Measurements from ENCODE around the gene MMP17.

The MMP17 gene

DNA sequence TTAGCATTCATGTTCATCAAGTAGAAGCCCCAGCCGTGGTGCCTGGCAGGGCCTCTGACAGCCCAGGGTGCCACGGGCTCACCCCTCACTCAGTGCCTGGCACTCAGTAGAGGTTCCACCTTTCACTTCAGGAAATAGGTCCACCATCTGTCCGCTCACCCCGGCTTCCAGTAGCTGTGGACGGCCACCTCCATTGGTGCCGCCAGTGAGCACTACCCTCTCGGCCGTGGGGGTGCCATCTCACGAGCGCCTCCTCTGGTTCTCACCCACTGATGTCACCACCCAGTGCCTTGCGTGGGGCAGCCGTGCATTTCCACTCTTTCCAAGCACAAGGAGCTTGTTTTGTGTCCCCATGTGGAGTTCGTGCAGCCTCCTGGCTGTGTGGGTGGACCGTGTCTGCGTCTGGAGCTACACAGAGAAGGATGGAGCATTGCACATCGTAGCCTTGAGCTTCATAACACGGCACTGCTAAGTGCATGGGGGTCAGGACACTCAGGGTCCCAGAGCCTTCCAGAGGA, 41.0 kb upstream of the MMP17 start:
- peaks cover 0 to 20% (median 16%) of the 10 kb centered on the region in 11 experiments; a peak in 19 of 22 replicates for H3K9me3 ChIP-seq (replicated peaks in 1 of 11)
- H3K4me2 ChIP-seq: peak overlapping the region in 8 of 11 experiments; percentile 77 to 93 (median 88); a peak in 9 of 22 replicates

DNA sequence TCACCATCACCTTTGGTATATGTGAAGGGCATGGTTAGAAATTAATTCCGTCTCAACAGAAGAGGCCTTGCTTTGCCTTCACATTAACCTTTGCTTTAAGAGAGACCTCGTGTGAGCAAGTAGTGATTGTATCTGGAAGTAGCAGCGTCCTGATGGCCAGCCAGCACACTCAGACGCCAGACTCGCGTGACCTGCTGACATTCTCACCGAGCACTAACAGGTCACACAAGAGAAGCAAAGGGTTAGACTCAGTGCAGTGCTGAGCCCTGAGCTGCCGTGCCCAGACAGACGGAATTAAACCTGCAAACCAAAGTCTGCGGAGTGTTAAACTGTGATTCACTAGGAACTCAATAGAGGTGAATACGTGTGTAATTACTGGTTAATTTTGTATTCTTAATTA, 40.1 kb upstream of the MMP17 start:
- Histone ChIP-seq H3K27ac (no peak overlapping the region), H3K4me3 (no peak overlapping the region), H3K4me2 (no peak overlapping the region), H3K27me3 (no peaks in the 10 kb centered on the region), H3K9me3 (replicated peaks in 1 of 11) (peaks cover 0 to 20% (median 16%) of the 10 kb centered on the region in 11 experiments; a peak in 19 of 22 replicates), H3K4me1 (peaks cover 15 to 41% (median 40%) of the 10 kb centered on the region in 10 experiments), H3K36me3 (peaks cover 70 to 86% (median 83%) of the 10 kb centered on the region in 11 experiments), H3K9ac (no peak overlapping the region), H4K20me1 (peaks cover 0 to 29% (median 5%) of the 10 kb centered on the region in 11 experiments; a peak in 10 of 22 replicates)
- TF ChIP-seq Cebpa-rat (IDR thresholded peaks at IDR 0.05): no peak

More for the DNA sequence above, 41.0 kb upstream of the MMP17 start:
- H3K4me3 ChIP-seq: no peak overlapping the region
- H3K9ac ChIP-seq: peak overlapping the region in 1 of 11 experiments; percentile 4; a peak in 1 of 22 replicates
- TF ChIP-seq Cebpa-rat (IDR thresholded peaks at IDR 0.05): no peak
- H3K27me3 ChIP-seq: no peaks in the 10 kb centered on the region
- peaks cover 0 to 25% (median 3%) of the 10 kb centered on the region in 11 experiments; a peak in 9 of 22 replicates for H4K20me1 ChIP-seq
- peaks cover 24 to 50% (median 48%) of the 10 kb centered on the region in 10 experiments for H3K4me1 ChIP-seq
- H3K36me3 ChIP-seq: peaks cover 64 to 82% (median 80%) of the 10 kb centered on the region in 11 experiments
- H3K27ac ChIP-seq: peak overlapping the region in 5 of 11 experiments; percentile 6 to 85 (median 24); a peak in 6 of 22 replicates

DNA sequence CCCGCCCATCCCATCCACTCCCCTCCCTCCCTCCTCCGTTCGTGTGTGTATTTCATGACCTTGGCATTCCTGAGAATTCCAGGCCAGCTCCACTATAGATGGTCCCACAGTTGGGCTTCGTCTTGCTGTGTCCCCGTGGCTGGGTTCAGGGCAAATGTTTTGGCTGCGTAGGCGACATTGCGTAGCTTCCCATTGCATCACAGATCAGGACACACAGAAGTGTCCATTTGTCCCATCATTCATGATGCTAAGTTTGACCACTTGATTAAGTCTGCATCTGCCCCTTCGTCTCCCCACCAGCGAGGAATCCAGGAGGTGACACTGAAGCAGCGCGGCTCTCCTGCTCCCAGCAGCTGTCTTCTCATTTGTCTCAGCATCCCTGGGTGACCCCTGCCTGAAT, 38.6 kb upstream of the MMP17 start:
- Histone ChIP-seq H3K27ac (no peak overlapping the region), H3K4me2 (no peak overlapping the region), H3K4me3 (no peak overlapping the region), H3K9me3 (replicated peaks in 1 of 11) (peaks cover 0 to 20% (median 16%) of the 10 kb centered on the region in 11 experiments; a peak in 19 of 22 replicates), H3K27me3 (no peaks in the 10 kb centered on the region), H3K9ac (no peak overlapping the region), H3K36me3 (peaks cover 78 to 100% (median 96%) of the 10 kb centered on the region in 11 experiments), H3K4me1 (peaks cover 0 to 42% (median 34%) of the 10 kb centered on the region in 10 experiments; a peak in 18 of 20 replicates), H4K20me1 (peaks cover 0 to 32% (median 6%) of the 10 kb centered on the region in 11 experiments; a peak in 10 of 22 replicates)
- TF ChIP-seq Cebpa-rat (IDR thresholded peaks at IDR 0.05): no peak

DNA sequence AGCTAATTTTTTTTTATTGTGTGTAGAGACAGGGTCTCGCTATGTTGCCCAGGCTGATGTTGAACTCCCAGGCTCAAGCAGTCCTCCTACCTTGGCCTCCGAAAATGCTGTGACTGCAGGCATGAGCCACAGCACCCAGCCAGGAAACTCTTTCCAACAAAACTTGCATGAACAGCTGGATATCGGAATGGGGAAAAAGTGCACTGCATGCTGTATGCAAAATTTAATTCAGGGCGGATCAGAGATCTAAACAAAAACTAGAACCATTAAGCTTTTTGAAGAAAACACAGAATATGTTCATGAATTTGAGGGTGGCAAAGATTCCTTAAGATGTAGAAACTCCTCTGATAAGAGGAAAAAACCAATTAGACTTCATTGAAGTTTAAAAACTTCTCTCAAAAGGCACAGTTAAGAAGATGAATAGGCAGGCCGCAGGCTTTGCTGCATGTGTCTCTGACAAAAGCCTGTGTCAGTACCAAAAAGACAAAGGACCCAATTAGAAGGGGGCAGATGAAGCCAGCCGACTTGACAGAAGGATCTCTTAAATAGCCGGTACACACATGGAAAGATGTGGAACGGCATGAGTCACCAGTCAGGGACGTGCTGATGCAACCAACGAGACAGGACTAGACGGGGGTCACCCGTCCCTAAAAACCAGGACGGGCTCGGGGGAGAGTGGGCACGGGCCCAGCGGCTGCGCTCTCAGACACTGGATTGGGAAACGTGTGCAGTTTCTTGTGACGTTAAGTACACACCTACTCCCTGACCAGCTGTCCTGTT, 34.8 kb upstream of the MMP17 start:
- Histone ChIP-seq H3K27me3 (no peaks in the 10 kb centered on the region), H3K9ac (peak overlapping the region in 1 of 11 experiments; percentile 18; a peak in 1 of 22 replicates), H3K4me1 (peaks cover 8 to 54% (median 47%) of the 10 kb centered on the region in 10 experiments), H3K36me3 (peaks cover 61 to 94% (median 82%) of the 10 kb centered on the region in 11 experiments), H3K27ac (peak overlapping the region in 2 of 11 experiments; percentile 3 to 62; a peak in 1 of 22 replicates), H3K4me2 (peak overlapping the region in 1 of 11 experiments; percentile 0; a peak in 2 of 22 replicates), H4K20me1 (peaks cover 0 to 59% (median 16%) of the 10 kb centered on the region in 11 experiments; a peak in 14 of 22 replicates), H3K4me3 (no peak overlapping the region), H3K9me3 (replicated peaks in 1 of 11) (peaks cover 0 to 20% (median 16%) of the 10 kb centered on the region in 11 experiments; a peak in 19 of 22 replicates)
- no peak for TF ChIP-seq Cebpa-rat (IDR thresholded peaks at IDR 0.05)

DNA sequence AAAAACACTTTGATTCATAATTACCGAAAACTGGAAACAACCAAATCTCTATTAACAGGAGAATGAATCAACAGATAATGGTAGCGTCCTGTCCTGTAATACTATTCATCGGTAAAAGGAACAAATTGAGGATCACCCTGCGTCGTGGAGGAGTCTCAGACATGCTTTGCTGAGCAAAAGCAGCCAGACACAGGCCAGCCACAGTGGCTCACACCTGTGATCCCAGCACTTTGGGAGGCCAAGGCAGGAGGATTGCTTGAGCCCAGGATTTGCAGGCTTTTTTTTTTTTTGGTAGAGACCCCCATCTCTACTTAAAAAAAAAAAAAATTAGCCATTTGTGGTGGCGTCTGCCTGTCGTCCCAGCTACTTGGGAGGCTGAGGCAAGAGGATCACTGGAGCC, 34.1 kb upstream of the MMP17 start:
- H4K20me1 ChIP-seq: peaks cover 0 to 65% (median 21%) of the 10 kb centered on the region in 11 experiments; a peak in 14 of 22 replicates
- peak overlapping the region in 6 of 11 experiments; percentile 0 to 84 (median 68); a peak in 5 of 22 replicates for H3K4me2 ChIP-seq
- peaks cover 10 to 60% (median 53%) of the 10 kb centered on the region in 10 experiments for H3K4me1 ChIP-seq
- no peak for TF ChIP-seq Cebpa-rat (IDR thresholded peaks at IDR 0.05)
- no peak overlapping the region for H3K4me3 ChIP-seq
- peak overlapping the region in 1 of 11 experiments; percentile 62; a peak in 2 of 22 replicates for H3K27ac ChIP-seq
- peak overlapping the region in 1 of 11 experiments; percentile 18; a peak in 1 of 22 replicates for H3K9ac ChIP-seq
- H3K27me3 ChIP-seq: no peaks in the 10 kb centered on the region
- peaks cover 0 to 18% (median 16%) of the 10 kb centered on the region in 11 experiments; a peak in 19 of 22 replicates for H3K9me3 ChIP-seq (replicated peaks in 1 of 11)
- H3K36me3 ChIP-seq: peaks cover 58 to 94% (median 81%) of the 10 kb centered on the region in 11 experiments

DNA sequence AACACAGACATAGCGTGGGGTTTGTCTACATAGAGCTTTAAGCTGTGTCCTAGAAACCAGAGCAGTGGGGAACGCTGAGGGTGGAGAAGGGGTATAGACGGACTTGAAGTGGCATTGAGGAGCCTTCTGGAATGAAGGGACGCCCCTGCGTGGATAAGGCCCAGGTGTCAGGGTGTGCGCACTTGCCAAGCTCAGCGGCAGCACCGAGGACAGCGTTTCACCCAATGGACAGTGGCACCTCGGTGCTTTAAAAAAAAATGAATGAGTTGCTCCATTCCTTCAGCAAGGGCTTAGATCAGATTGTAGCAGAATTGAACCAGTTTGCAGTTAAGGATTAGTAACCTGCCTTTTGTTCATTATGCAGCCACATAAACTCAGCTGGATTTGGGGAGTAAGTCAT, 33.6 kb upstream of the MMP17 start:
- Histone ChIP-seq H3K4me2 (peak overlapping the region in 10 of 11 experiments; percentile 7 to 84 (median 73); a peak in 15 of 22 replicates), H3K9ac (0 out of 22 replicates have a peak overlapping the region, but pooled peaks of 1 of the 11 experiments have one; percentile 34), H3K9me3 (replicated peaks in 1 of 11) (peaks cover 0 to 18% (median 15%) of the 10 kb centered on the region in 11 experiments; a peak in 19 of 22 replicates), H4K20me1 (peaks cover 0 to 70% (median 26%) of the 10 kb centered on the region in 11 experiments; a peak in 14 of 22 replicates), H3K36me3 (peaks cover 59 to 94% (median 81%) of the 10 kb centered on the region in 11 experiments), H3K27ac (peak overlapping the region in 4 of 11 experiments; percentile 22 to 62 (median 38); a peak in 4 of 22 replicates), H3K4me3 (no peak overlapping the region), H3K4me1 (peaks cover 15 to 65% (median 58%) of the 10 kb centered on the region in 10 experiments), H3K27me3 (no peaks in the 10 kb centered on the region)
- TF ChIP-seq Cebpa-rat (IDR thresholded peaks at IDR 0.05): no peak

DNA sequence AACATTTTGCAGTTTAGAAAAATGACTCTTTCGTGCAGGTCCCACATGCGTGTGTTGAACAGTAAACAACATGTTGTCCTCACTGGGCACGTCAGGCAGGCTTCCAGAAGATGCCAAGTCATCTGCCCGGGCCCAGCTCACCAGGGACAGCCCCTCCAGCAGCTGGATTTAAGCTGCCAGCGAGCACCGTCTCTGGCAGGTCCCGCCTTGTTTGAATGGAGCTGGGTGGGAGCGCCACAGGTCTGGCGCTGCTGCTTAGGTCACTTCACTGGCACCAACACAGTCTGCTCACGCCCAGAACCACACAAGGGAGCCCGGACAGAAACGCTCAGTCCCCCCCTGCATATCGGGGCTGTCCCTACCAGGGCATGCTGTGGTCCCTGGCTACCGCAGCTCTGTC, 33.1 kb upstream of the MMP17 start:
- Histone ChIP-seq H3K36me3 (peaks cover 58 to 94% (median 80%) of the 10 kb centered on the region in 11 experiments), H3K4me1 (peaks cover 20 to 70% (median 63%) of the 10 kb centered on the region in 10 experiments), H4K20me1 (peaks cover 0 to 75% (median 31%) of the 10 kb centered on the region in 11 experiments; a peak in 14 of 22 replicates), H3K27me3 (no peaks in the 10 kb centered on the region), H3K4me3 (no peak overlapping the region; a peak in 1 of 20 replicates), H3K4me2 (peak overlapping the region; percentile 39 to 87 (median 76)), H3K9ac (peak overlapping the region in 7 of 11 experiments; percentile 11 to 47 (median 29); a peak in 6 of 22 replicates), H3K9me3 (replicated peaks in 1 of 11) (peaks cover 0 to 13% (median 10%) of the 10 kb centered on the region in 11 experiments; a peak in 19 of 22 replicates), H3K27ac (peak overlapping the region in 6 of 11 experiments; percentile 11 to 62 (median 34); a peak in 6 of 22 replicates)
- no peak for TF ChIP-seq Cebpa-rat (IDR thresholded peaks at IDR 0.05)
